Measurements from ENCODE around the gene RNASEH2A. TPM values are rescaled to one million over a fixed set of nuclear protein-coding genes. Genes with fewer than 3 reads are reported as not detected.

RNASEH2A gene
- total RNA-seq, 4 donors from 2014 or later = 2.3 to 18.9 (median 3.1) TPM

GRCh38 chr19:12838886-12839756, 32.7 kb downstream of the RNASEH2A start:
- Histone ChIP-seq H3K4me1 (peaks cover 0 to 16% of the 10 kb centered on the region in 2 donors), H3K27ac (no peak overlapping the region), H3K4me3 (no peak overlapping the region), H3K27me3 (peaks cover 44 to 62% of the 10 kb centered on the region in 2 donors), H3K36me3 (no peaks in the 10 kb centered on the region), H3K9me3 (no peaks in the 10 kb centered on the region)
- TF ChIP-seq POLR2A (IDR thresholded peaks at IDR 0.05) (no peak), CTCF (IDR thresholded peaks at IDR 0.05) (no peak)
- DNase-seq = no peak
- intact Hi-C loops (cut with DNase I; ENCODE audit: low total_unique reads) = no loop called here

GRCh38 chr19:12840091-12841079, 34.0 kb downstream of the RNASEH2A start:
- Histone ChIP-seq H3K27me3 (peaks cover 37 to 51% of the 10 kb centered on the region in 2 donors), H3K27ac (no peak overlapping the region), H3K9me3 (no peaks in the 10 kb centered on the region), H3K4me1 (peaks cover 0 to 16% of the 10 kb centered on the region in 2 donors), H3K4me3 (no peak overlapping the region), H3K36me3 (no peaks in the 10 kb centered on the region)
- TF ChIP-seq CTCF (IDR thresholded peaks at IDR 0.05) (no peak), POLR2A (IDR thresholded peaks at IDR 0.05) (no peak)
- intact Hi-C loops (cut with DNase I; ENCODE audit: low total_unique reads) = loop anchor here (5.0 kb wide), 1 partner anchor 73 kb away; no protein-coding TSS in a partner anchor
- peak in 1 of 2 donors; percentile 44 for DNase-seq

GRCh38 chr19:12841094-12841493, 34.7 kb downstream of the RNASEH2A start:
- peaks cover 32 to 44% of the 10 kb centered on the region in 2 donors for H3K27me3 ChIP-seq
- H3K27ac ChIP-seq = no peak overlapping the region
- no peaks in the 10 kb centered on the region for H3K36me3 ChIP-seq
- TF ChIP-seq CTCF (IDR thresholded peaks at IDR 0.05) (no peak), POLR2A (IDR thresholded peaks at IDR 0.05) (no peak)
- H3K4me1 ChIP-seq = peaks cover 0 to 16% of the 10 kb centered on the region in 2 donors
- no peaks in the 10 kb centered on the region for H3K9me3 ChIP-seq
- H3K4me3 ChIP-seq = no peak overlapping the region
- intact Hi-C loops (cut with DNase I; ENCODE audit: low total_unique reads) = loop anchor here (5.0 kb wide), 1 partner anchor 74 kb away; no protein-coding TSS in a partner anchor
- no peak for DNase-seq

GRCh38 chr19:12842511-12842910, 36.1 kb downstream of the RNASEH2A start:
- intact Hi-C loops (cut with DNase I; ENCODE audit: low total_unique reads) = loop anchor here (5.0 kb wide), 1 partner anchor 75 kb away; no protein-coding TSS in a partner anchor
- Histone ChIP-seq H3K36me3 (no peaks in the 10 kb centered on the region), H3K4me1 (peaks cover 0 to 16% of the 10 kb centered on the region in 2 donors), H3K27me3 (peaks cover 25 to 43% of the 10 kb centered on the region in 2 donors), H3K9me3 (no peaks in the 10 kb centered on the region), H3K4me3 (no peak overlapping the region), H3K27ac (no peak overlapping the region)
- TF ChIP-seq CTCF (IDR thresholded peaks at IDR 0.05) (no peak), POLR2A (IDR thresholded peaks at IDR 0.05) (no peak)
- DNase-seq = no peak

Measured in uterus (tissue), 4 donors.